GM12874 (cell line): ENCODE measurements around the gene ZMIZ2.

ENCODE experiments used
- TF ChIP-seq, protein P1 (sequence below): IDR thresholded peaks from 2 replicates; pipeline ENCODE4 v1.5.1; 2011; ENCODE audit warnings: low read depth, mild to moderate bottlenecking, control low read depth, low read length, moderate library complexity; ENCODE audit not compliant: insufficient read depth

The ZMIZ2 gene

GRCh38 chr7:44720301-44720700 is 28.3 kb upstream of the ZMIZ2 start:
- TF ChIP-seq, protein P1, sequence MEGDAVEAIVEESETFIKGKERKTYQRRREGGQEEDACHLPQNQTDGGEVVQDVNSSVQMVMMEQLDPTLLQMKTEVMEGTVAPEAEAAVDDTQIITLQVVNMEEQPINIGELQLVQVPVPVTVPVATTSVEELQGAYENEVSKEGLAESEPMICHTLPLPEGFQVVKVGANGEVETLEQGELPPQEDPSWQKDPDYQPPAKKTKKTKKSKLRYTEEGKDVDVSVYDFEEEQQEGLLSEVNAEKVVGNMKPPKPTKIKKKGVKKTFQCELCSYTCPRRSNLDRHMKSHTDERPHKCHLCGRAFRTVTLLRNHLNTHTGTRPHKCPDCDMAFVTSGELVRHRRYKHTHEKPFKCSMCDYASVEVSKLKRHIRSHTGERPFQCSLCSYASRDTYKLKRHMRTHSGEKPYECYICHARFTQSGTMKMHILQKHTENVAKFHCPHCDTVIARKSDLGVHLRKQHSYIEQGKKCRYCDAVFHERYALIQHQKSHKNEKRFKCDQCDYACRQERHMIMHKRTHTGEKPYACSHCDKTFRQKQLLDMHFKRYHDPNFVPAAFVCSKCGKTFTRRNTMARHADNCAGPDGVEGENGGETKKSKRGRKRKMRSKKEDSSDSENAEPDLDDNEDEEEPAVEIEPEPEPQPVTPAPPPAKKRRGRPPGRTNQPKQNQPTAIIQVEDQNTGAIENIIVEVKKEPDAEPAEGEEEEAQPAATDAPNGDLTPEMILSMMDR, result no peak

- TF ChIP-seq, protein P1, result no peak
Observed at GRCh38 chr7:44724276-44724675, 24.4 kb upstream of the ZMIZ2 start.

DNA sequence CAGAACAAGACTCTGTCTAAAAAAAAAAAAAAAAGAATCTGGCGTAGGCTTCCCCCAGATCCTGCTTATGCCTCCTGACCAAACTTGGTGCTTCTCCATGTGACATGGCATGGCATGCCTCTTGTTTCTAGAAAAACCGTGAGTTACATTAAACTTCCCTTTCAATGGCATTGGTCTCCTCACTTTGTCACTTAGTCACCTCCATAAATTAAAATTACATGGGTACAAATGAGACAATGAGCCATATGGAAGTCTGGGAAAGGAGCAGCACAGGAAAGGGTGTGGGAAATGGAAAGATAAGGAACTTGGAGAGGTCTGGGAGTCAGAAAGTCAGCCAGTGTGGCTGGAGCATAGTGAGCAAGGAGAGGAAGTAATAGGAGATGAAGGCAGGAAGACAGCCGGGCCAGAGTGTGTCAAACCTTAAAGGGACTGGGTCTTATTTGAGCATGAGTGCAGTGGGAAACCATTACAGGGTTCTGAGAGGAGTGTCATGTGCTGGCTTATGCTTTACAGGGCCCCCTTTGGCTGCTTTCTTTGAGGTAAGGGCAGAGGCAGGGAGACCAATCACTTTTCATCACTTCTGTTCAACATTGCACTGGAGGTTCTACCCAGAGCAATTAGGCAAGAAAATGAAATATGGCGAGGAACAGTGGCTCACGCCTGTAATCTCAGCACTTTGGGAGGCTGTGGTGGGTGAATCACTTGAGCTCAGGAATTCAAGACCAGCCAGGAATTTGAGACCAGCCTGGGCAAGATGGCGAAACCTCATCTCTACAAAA is 21.3 kb upstream of the ZMIZ2 start:
- TF ChIP-seq, protein P1, result no peak

- TF ChIP-seq, protein P1, result no peak
Observed at GRCh38 chr7:44727937-44728262, 20.7 kb upstream of the ZMIZ2 start.

GRCh38 chr7:44729949-44730590 is 18.6 kb upstream of the ZMIZ2 start:
- TF ChIP-seq, protein P1, result no peak

- TF ChIP-seq, protein P1, result no peak
Observed at GRCh38 chr7:44733708-44734481, 14.8 kb upstream of the ZMIZ2 start.
